ENCODE measurements around the gene CALN1.

The CALN1 gene

DNA sequence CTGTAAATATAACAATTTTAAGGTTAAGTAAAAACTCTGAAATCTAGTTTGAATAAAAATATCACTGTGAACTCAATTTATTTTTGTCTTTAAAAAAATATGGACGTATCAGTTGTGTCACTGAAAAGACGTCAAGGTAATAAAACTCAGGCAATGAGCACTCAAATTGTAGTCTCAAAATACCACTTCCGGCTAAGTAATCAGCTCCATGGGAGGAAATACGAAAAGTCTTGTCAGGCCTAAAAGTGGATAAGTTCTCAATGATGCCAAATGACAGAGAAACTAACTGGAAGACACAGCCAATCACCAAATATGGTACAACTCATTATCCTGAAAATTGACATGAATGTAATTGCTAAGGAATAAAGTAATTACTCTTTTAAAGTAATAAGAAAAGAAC lies 719 bp downstream of the CALN1 start:
- no peak for TF ChIP-seq CTCF (IDR thresholded peaks at IDR 0.05; ENCODE audit: insufficient read depth, low read depth, low read length, missing control alignments)
- DNase-seq (ENCODE audit: low read depth), result no peak
- no peak overlapping the region for H3K4me3 ChIP-seq (ENCODE audit: low read length)

- DNase-seq (ENCODE audit: low read depth), result no peak
- no peak for TF ChIP-seq CTCF (IDR thresholded peaks at IDR 0.05; ENCODE audit: insufficient read depth, low read depth, low read length, missing control alignments)
- no peak overlapping the region for H3K4me3 ChIP-seq (ENCODE audit: low read length)
Measured at GRCh38 chr7:72409638-72410015, 2.5 kb downstream of the CALN1 start.

DNA sequence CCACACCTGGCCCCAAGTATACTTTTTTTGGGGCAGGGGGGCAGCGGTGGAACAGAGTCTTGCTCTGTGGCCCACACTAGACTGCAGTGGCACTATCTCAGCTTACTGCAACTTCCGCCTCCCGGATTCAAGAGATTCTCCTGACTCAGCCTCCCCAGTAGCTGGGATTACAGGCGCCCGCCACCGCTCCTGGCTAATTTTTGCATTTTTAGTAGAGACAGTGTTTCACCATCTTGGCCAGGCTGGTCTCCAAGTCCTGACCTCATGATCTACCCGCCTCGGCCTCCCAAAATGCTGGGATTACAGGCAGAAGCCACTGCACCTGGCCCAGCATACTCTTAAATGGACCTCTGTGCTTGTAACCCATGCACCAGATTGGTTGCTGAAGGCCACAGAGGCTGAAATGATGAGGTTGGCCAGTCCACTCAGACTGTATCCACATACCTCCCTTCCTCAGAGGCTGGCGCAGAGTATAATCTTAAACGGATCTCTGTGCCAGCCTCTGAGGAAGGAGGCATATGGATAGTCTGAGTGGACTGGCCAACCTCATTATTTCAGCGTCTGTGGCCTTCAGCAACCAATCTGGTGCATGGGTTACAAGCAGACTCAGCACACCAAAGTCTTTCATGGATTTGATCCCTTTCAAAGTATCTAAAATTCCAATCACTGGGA lies 3.0 kb downstream of the CALN1 start:
- TF ChIP-seq CTCF (IDR thresholded peaks at IDR 0.05; ENCODE audit: insufficient read depth, low read depth, low read length, missing control alignments), result no peak
- H3K4me3 ChIP-seq (ENCODE audit: low read length), result no peak overlapping the region
- DNase-seq (ENCODE audit: low read depth), result no peak

GRCh38 chr7:72406820-72407403 lies 5.2 kb downstream of the CALN1 start:
- no peak for DNase-seq (ENCODE audit: low read depth)

GRCh38 chr7:72405871-72406270 lies 6.3 kb downstream of the CALN1 start:
- H3K4me3 ChIP-seq (ENCODE audit: low read length), result no peak overlapping the region
- DNase-seq (ENCODE audit: low read depth), result no peak
- no peak for TF ChIP-seq CTCF (IDR thresholded peaks at IDR 0.05; ENCODE audit: insufficient read depth, low read depth, low read length, missing control alignments)

More at GRCh38 chr7:72406820-72407403, 5.2 kb downstream of the CALN1 start:
- H3K4me3 ChIP-seq (ENCODE audit: low read length), result no peak overlapping the region
- TF ChIP-seq CTCF (IDR thresholded peaks at IDR 0.05; ENCODE audit: insufficient read depth, low read depth, low read length, missing control alignments), result no peak

GRCh38 chr7:72405418-72405817 lies 6.7 kb downstream of the CALN1 start:
- TF ChIP-seq CTCF (IDR thresholded peaks at IDR 0.05; ENCODE audit: insufficient read depth, low read depth, low read length, missing control alignments), result no peak

DNA sequence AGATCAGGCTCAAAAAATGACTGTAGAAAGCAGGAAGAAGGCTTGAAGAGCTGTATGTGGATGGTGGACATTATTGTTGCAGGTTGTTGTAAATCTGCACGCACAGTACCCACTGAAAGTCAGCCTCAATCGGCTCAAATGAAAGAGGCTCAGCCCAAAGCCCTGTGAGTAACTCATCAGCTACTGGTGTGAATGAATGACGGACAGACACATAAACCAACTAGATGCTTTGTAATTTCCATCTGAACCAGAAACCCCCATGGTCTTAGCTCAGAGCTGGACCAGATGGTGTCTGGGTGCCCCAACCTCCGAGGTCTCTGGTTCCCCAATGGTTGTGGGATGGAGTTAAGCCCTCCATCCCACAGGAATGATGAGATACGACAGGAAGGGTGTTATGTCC lies 7.4 kb downstream of the CALN1 start:
- no peak for TF ChIP-seq CTCF (IDR thresholded peaks at IDR 0.05; ENCODE audit: insufficient read depth, low read depth, low read length, missing control alignments)
- DNase-seq (ENCODE audit: low read depth), result no peak
- no peak overlapping the region for H3K4me3 ChIP-seq (ENCODE audit: low read length)

More at GRCh38 chr7:72405418-72405817, 6.7 kb downstream of the CALN1 start:
- peak; percentile 9 for DNase-seq (ENCODE audit: low read depth)
- no peak overlapping the region for H3K4me3 ChIP-seq (ENCODE audit: low read length)
